ENCODE measurements around the gene BATF.
A peak's percentile ranks its signal among the peaks of the same experiment; 100 is the strongest.
"Not testable (repeated sequence)": the region's sequence is repeated elsewhere in the genome, so short reads cannot be mapped to it uniquely, and the experiment has no call there.

Gene BATF

GRCh38 chr14:75522224-75522982, at the start of gene BATF:
BATF (plus strand) TSS chr14:75522469; CDS start chr14:75522683, 214 bp downstream.
- DNase-seq, result no peak

- not testable (repeated sequence) for DNase-seq
Measured at GRCh38 chr14:75474127-75474526, 48.1 kb upstream of the BATF start.

- peak; percentile 82 for DNase-seq
Measured at GRCh38 chr14:75476274-75476995, 45.8 kb upstream of the BATF start.

GRCh38 chr14:75477881-75478280, 44.4 kb upstream of the BATF start:
- DNase-seq, result no peak

- DNase-seq, result no peak
Measured at GRCh38 chr14:75479770-75480600, 42.3 kb upstream of the BATF start.

GRCh38 chr14:75482366-75482765, 39.9 kb upstream of the BATF start:
- DNase-seq, result no peak

- no peak for DNase-seq
Measured at GRCh38 chr14:75484711-75485429, 37.4 kb upstream of the BATF start.

- no peak for DNase-seq
Measured at GRCh38 chr14:75486318-75486717, 36.0 kb upstream of the BATF start.

GRCh38 chr14:75487155-75487671, 35.1 kb upstream of the BATF start:
- DNase-seq, result no peak

GRCh38 chr14:75489480-75489837, 32.8 kb upstream of the BATF start:
- DNase-seq, result no peak

- DNase-seq, result no peak
Measured at GRCh38 chr14:75491376-75491978, 30.8 kb upstream of the BATF start.

- no peak for DNase-seq
Measured at GRCh38 chr14:75492832-75493591, 29.3 kb upstream of the BATF start.

- DNase-seq, result no peak
Measured at GRCh38 chr14:75493592-75494087, 28.6 kb upstream of the BATF start.

- DNase-seq, result no peak
Measured at GRCh38 chr14:75494896-75495295, 27.4 kb upstream of the BATF start.

GRCh38 chr14:75495399-75495798, 26.9 kb upstream of the BATF start:
- DNase-seq, result no peak

- no peak for DNase-seq
Measured at GRCh38 chr14:75495882-75496281, 26.4 kb upstream of the BATF start.

- no peak for DNase-seq
Measured at GRCh38 chr14:75496755-75497154, 25.5 kb upstream of the BATF start.

GRCh38 chr14:75497191-75497590, 25.1 kb upstream of the BATF start:
- DNase-seq, result no peak

GRCh38 chr14:75497701-75498100, 24.6 kb upstream of the BATF start:
- DNase-seq, result no peak

- DNase-seq, result no peak
Measured at GRCh38 chr14:75499084-75499875, 23.0 kb upstream of the BATF start.

Data from DMS153 (cell line).